ENCODE data around the gene AUNIP. TPM values are rescaled to one million over a fixed set of nuclear protein-coding genes. Genes with fewer than 3 reads are reported as not detected.

AUNIP gene
- polyA plus RNA-seq, 2 of the 4 experiments (the other 2 are of a cell fraction) = 6.5 to 8.4 TPM

DNA sequence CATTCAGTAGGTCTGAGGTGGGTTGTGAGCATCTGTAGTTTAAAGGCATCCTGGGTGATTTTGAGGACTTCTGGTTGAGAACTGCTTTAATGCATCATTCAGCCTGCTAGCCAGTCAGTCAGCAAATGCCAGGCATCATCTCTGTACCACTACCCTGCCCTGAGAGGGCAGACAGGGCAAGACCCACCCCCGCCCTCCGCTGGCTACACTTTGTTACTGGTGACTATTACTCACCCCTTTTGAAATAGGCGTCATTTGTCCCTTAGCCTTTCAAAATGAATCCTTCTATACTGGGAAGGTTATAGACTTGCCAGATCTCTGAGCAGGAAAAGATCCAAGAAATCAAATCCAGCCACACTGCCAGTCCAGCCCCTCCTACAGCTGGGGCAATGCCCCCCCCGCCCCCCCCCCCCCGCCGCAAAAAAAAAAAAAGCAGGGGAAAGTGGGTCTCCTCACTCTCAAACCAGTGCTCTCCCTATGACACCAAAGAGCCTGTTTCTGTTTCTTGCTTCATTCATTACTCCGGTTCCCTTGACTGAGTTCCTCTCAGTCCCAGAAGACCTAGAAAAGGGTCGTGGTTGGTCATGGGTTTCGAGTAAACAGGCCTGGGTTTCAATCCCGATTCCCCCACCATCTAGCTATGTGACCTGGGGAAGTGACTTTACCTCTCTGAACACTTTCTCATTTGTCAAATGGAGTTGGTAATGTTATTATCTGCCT, 54.9 kb downstream of the AUNIP start:
- Histone ChIP-seq H3K4me1 (peaks cover 13% of the 10 kb centered on the region; the same call in 2 of the 3 replicates), H3K4me3 (no peak overlapping the region), H3K9me3 (no peaks in the 10 kb centered on the region), H3K4me2 (no peak overlapping the region), H3K27ac (no peak overlapping the region)
- TF ChIP-seq HOXB13 (CRISPR knock-in tag; IDR thresholded peaks at IDR 0.05; ENCODE audit: low read depth) (no peak), NFE2L2 (conservative IDR thresholded peaks at IDR 0.05; ENCODE audit: low read length) (no peak), MAFK (IDR thresholded peaks at IDR 0.05; ENCODE audit: partially characterized antibody) (no peak), POLR2AphosphoS2 (conservative IDR thresholded peaks at IDR 0.05; ENCODE audit: low read length) (no peak), RFX5 (IDR thresholded peaks at IDR 0.05) (no peak), NPAS2 (CRISPR knock-in tag; IDR thresholded peaks at IDR 0.05; ENCODE audit: borderline replicate concordance) (no peak), CEBPB (IDR thresholded peaks at IDR 0.05) (no peak), POLR2A (IDR thresholded peaks at IDR 0.05; ENCODE audit: low read length) (no peak), PHF8 (IDR thresholded peaks at IDR 0.05; ENCODE audit: borderline replicate concordance, low read depth) (no peak), MYC (IDR thresholded peaks at IDR 0.05; ENCODE audit: borderline replicate concordance, low read length) (no peak)
- TF ChIP-seq, protein P1, sequence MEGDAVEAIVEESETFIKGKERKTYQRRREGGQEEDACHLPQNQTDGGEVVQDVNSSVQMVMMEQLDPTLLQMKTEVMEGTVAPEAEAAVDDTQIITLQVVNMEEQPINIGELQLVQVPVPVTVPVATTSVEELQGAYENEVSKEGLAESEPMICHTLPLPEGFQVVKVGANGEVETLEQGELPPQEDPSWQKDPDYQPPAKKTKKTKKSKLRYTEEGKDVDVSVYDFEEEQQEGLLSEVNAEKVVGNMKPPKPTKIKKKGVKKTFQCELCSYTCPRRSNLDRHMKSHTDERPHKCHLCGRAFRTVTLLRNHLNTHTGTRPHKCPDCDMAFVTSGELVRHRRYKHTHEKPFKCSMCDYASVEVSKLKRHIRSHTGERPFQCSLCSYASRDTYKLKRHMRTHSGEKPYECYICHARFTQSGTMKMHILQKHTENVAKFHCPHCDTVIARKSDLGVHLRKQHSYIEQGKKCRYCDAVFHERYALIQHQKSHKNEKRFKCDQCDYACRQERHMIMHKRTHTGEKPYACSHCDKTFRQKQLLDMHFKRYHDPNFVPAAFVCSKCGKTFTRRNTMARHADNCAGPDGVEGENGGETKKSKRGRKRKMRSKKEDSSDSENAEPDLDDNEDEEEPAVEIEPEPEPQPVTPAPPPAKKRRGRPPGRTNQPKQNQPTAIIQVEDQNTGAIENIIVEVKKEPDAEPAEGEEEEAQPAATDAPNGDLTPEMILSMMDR (IDR thresholded peaks at IDR 0.05) = no peak
- TF ChIP-seq, protein P2, sequence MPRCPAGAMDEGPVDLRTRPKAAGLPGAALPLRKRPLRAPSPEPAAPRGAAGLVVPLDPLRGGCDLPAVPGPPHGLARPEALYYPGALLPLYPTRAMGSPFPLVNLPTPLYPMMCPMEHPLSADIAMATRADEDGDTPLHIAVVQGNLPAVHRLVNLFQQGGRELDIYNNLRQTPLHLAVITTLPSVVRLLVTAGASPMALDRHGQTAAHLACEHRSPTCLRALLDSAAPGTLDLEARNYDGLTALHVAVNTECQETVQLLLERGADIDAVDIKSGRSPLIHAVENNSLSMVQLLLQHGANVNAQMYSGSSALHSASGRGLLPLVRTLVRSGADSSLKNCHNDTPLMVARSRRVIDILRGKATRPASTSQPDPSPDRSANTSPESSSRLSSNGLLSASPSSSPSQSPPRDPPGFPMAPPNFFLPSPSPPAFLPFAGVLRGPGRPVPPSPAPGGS (IDR thresholded peaks at IDR 0.05) = no peak
- TF ChIP-seq, protein P3, sequence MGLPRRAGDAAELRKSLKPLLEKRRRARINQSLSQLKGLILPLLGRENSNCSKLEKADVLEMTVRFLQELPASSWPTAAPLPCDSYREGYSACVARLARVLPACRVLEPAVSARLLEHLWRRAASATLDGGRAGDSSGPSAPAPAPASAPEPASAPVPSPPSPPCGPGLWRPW (IDR thresholded peaks at IDR 0.05) = no peak
- TF ChIP-seq, protein P4, sequence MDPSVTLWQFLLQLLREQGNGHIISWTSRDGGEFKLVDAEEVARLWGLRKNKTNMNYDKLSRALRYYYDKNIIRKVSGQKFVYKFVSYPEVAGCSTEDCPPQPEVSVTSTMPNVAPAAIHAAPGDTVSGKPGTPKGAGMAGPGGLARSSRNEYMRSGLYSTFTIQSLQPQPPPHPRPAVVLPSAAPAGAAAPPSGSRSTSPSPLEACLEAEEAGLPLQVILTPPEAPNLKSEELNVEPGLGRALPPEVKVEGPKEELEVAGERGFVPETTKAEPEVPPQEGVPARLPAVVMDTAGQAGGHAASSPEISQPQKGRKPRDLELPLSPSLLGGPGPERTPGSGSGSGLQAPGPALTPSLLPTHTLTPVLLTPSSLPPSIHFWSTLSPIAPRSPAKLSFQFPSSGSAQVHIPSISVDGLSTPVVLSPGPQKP (IDR thresholded peaks at IDR 0.05; ENCODE audit: low read depth, low read length) = no peak
- TF ChIP-seq, protein P5, sequence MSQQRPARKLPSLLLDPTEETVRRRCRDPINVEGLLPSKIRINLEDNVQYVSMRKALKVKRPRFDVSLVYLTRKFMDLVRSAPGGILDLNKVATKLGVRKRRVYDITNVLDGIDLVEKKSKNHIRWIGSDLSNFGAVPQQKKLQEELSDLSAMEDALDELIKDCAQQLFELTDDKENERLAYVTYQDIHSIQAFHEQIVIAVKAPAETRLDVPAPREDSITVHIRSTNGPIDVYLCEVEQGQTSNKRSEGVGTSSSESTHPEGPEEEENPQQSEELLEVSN (IDR thresholded peaks at IDR 0.05; ENCODE audit: borderline replicate concordance, low read depth) = no peak
- ChIA-PET POLR2A (no interaction called here), CTCF (no interaction called here)
- no peak for ATAC-seq
- 53% methylated on average over 8 of the region's 10 CpGs for WGBS (ENCODE audit: missing lambda C conversion rate)
- no peak for FAIRE-seq
- DNase-seq (ENCODE audit: low read depth in 1 of 2, low spot score in 1 of 2) = no peak

DNA sequence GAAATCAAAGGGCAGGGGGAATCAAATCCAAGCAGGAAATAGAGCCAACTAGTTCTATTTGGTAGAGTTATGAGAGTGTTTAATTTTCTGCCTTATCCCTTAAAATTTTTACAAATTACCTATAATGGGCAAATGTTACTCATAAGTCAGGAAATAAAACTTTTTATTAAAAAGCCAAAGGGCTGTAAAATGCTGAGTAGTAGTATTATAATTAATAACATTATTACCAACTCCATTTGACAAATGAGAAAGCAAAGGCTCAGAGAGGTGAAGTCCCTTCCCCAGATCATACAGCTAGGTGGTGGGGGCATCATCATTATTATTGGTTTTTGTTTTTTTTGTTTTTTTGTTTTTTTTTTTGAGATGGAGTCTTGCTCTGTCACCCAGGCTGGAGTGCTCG, 55.9 kb downstream of the AUNIP start:
- Histone ChIP-seq H3K4me1 (peaks cover 14% of the 10 kb centered on the region; the same call in 2 of the 3 replicates), H3K27ac (no peak overlapping the region), H3K4me2 (no peak overlapping the region), H3K9me3 (no peaks in the 10 kb centered on the region), H3K4me3 (no peak overlapping the region)
- TF ChIP-seq NFE2L2 (conservative IDR thresholded peaks at IDR 0.05; ENCODE audit: low read length) (no peak), POLR2AphosphoS2 (conservative IDR thresholded peaks at IDR 0.05; ENCODE audit: low read length) (no peak), MAFK (IDR thresholded peaks at IDR 0.05; ENCODE audit: partially characterized antibody) (peak; percentile 12), CBX8 (IDR thresholded peaks at IDR 0.05) (no peak)
- no peak for ATAC-seq
- FAIRE-seq = no peak
- ChIA-PET POLR2A (no interaction called here), CTCF (interaction anchor here (0.7 to 1.5 kb wide), 2 partner anchors 231 to 1388 kb away, joined by 3 to 4 read pairs; partner anchors contain the start of gene NIPAL3)
- 82% methylated on average over 1 of the region's 1 CpG for WGBS (ENCODE audit: missing lambda C conversion rate)
- DNase-seq (ENCODE audit: low read depth in 1 of 2, low spot score in 1 of 2) = no peak

DNA sequence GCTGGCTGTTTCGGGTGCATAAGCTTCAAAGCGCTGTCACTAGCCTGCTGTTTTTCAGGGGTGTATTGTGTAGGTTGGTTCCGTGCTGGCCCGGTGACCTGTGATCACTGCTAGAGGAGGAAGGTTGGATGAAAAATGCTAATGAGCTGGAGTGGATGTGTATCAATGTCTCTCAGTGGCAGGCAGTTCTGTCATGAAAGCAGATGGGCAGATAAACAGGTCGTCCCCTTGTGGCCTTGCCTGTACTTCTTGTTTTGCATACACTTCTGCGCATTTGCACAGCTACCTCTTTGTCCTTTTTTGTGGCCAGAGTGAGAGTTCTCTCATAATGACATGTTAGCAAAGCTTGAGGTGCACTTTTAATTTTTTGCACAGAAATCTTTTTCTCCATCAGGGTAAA, 56.3 kb downstream of the AUNIP start:
- Histone ChIP-seq H3K27ac (no peak overlapping the region), H3K4me1 (peaks cover 14% of the 10 kb centered on the region; the same call in 2 of the 3 replicates), H3K4me3 (no peak overlapping the region), H3K4me2 (no peak overlapping the region), H3K9me3 (no peaks in the 10 kb centered on the region)
- no peak for DNase-seq (ENCODE audit: low read depth in 1 of 2, low spot score in 1 of 2)
- POLR2A ChIA-PET = no interaction called here
- ATAC-seq = no peak
- 82% methylated on average over 6 of the region's 6 CpGs for WGBS (ENCODE audit: missing lambda C conversion rate)
- no peak for FAIRE-seq
- CTCF ChIA-PET = interaction anchor here (0.7 to 1.5 kb wide), 2 partner anchors 230 to 1387 kb away, joined by 3 to 4 read pairs; partner anchors contain the start of gene NIPAL3
- TF ChIP-seq MAZ (IDR thresholded peaks at IDR 0.05; ENCODE audit: borderline replicate concordance, low read depth, low read length) (no peak), SMC3 (IDR thresholded peaks at IDR 0.05) (no peak)

Measured in A549 (cell line).